Effector memory CD8-positive, alpha-beta T cell (primary cell): ENCODE data around the gene TARBP1.
A peak's percentile ranks its signal among the peaks of the same experiment; 100 is the strongest.
"Not testable (repeated sequence)": the region's sequence is repeated elsewhere in the genome, so short reads cannot be mapped to it uniquely, and the experiment has no call there.

Experiments
- ATAC-seq: fragments of 150-1000 bp; cut with Tn5 transposase; replicated peaks from 2 replicates; pipeline ENCODE4 v1.10.0; 2021; ENCODE audit warnings: mild to moderate bottlenecking, moderate library complexity
- DNase-seq, 3 experiments: peaks; one replicate each; pipeline ENCODE4 v3.0.0; 2021
- H3K27ac Mint-ChIP-seq, 2 donors: one replicate each; pipeline ENCODE4 v1.8.0; 2022; ENCODE audit warnings: mild to moderate bottlenecking in 2 of 2, mixed read lengths in 2 of 2, moderate library complexity in 2 of 2
- H3K27me3 Mint-ChIP-seq, 2 donors: one replicate each; pipeline ENCODE4 v1.8.0; 2022; ENCODE audit warnings: mixed read lengths in 2 of 2
- H3K36me3 Mint-ChIP-seq: one replicate; pipeline ENCODE4 v1.8.0; 2022; ENCODE audit warnings: mild to moderate bottlenecking, moderate library complexity, mixed read lengths; ENCODE audit not compliant: insufficient read depth
- H3K4me1 Mint-ChIP-seq, 2 donors: one replicate each; pipeline ENCODE4 v1.8.0; 2022; ENCODE audit warnings: low read depth in 2 of 2, mixed read lengths in 2 of 2
- H3K4me3 Mint-ChIP-seq, 2 donors: one replicate each; pipeline ENCODE4 v1.8.0; 2022; ENCODE audit warnings: mild to moderate bottlenecking in 2 of 2, mixed read lengths in 2 of 2, moderate library complexity in 2 of 2
- H3K9me3 Mint-ChIP-seq, 2 donors: one replicate each; pipeline ENCODE4 v1.8.0; 2022; ENCODE audit warnings: mixed read lengths in 2 of 2

TARBP1 gene

GRCh38 chr1:234517110-234517802 is 38.3 kb upstream of the TARBP1 start:
- H3K9me3 Mint-ChIP-seq: no peaks in the 10 kb centered on the region
- H3K4me3 Mint-ChIP-seq: no peak overlapping the region
- H3K4me1 Mint-ChIP-seq: no peaks in the 10 kb centered on the region
- ATAC-seq (no peak), DNase-seq (no peak)
- no peak overlapping the region for H3K27ac Mint-ChIP-seq
- no peaks in the 10 kb centered on the region for H3K36me3 Mint-ChIP-seq
- H3K27me3 Mint-ChIP-seq: peaks cover 10 to 26% of the 10 kb centered on the region in 2 donors

GRCh38 chr1:234515821-234516241 is 36.9 kb upstream of the TARBP1 start:
- Mint-ChIP-seq H3K9me3 (no peaks in the 10 kb centered on the region), H3K27me3 (peaks cover 10 to 33% of the 10 kb centered on the region in 2 donors), H3K36me3 (no peaks in the 10 kb centered on the region), H3K27ac (no peak overlapping the region), H3K4me1 (no peaks in the 10 kb centered on the region), H3K4me3 (no peak overlapping the region)
- no peak for ATAC-seq
- DNase-seq: no peak

GRCh38 chr1:234515411-234515810 is 36.4 kb upstream of the TARBP1 start:
- no peak for DNase-seq
- no peak overlapping the region for H3K4me3 Mint-ChIP-seq
- no peak for ATAC-seq
- H3K9me3 Mint-ChIP-seq: no peaks in the 10 kb centered on the region
- no peaks in the 10 kb centered on the region for H3K36me3 Mint-ChIP-seq
- no peaks in the 10 kb centered on the region for H3K4me1 Mint-ChIP-seq
- no peak overlapping the region for H3K27ac Mint-ChIP-seq
- H3K27me3 Mint-ChIP-seq: peaks cover 10 to 29% of the 10 kb centered on the region in 2 donors

- Mint-ChIP-seq H3K9me3 (no peaks in the 10 kb centered on the region), H3K4me1 (no peaks in the 10 kb centered on the region)
These were observed 33.5 kb upstream of the TARBP1 start for GRCh38 chr1:234512451-234512861.

GRCh38 chr1:234509457-234510328 is 30.7 kb upstream of the TARBP1 start:
- no peaks in the 10 kb centered on the region for H3K9me3 Mint-ChIP-seq
- no peaks in the 10 kb centered on the region for H3K4me1 Mint-ChIP-seq
- no peak overlapping the region for H3K27ac Mint-ChIP-seq
- peaks cover 17 to 34% of the 10 kb centered on the region in 2 donors for H3K27me3 Mint-ChIP-seq
- ATAC-seq (no peak), DNase-seq (no peak)
- H3K4me3 Mint-ChIP-seq: no peak overlapping the region
- H3K36me3 Mint-ChIP-seq: no peaks in the 10 kb centered on the region

More at GRCh38 chr1:234512451-234512861, 33.5 kb upstream of the TARBP1 start:
- ATAC-seq (no peak), DNase-seq (no peak)
- Mint-ChIP-seq H3K27me3 (peaks cover 12 to 34% of the 10 kb centered on the region in 2 donors), H3K27ac (no peak overlapping the region), H3K4me3 (peak overlapping the region in 1 of 2 donors; percentile 49), H3K36me3 (no peaks in the 10 kb centered on the region)

GRCh38 chr1:234507626-234508387 is 28.8 kb upstream of the TARBP1 start:
- DNase-seq (no peak), ATAC-seq (no peak)
- Mint-ChIP-seq H3K36me3 (no peaks in the 10 kb centered on the region), H3K4me3 (no peak overlapping the region), H3K9me3 (no peaks in the 10 kb centered on the region), H3K27ac (no peak overlapping the region), H3K27me3 (peaks cover 17 to 33% of the 10 kb centered on the region in 2 donors), H3K4me1 (no peaks in the 10 kb centered on the region)

- H3K27ac Mint-ChIP-seq: no peak overlapping the region
These were observed 28.1 kb upstream of the TARBP1 start for GRCh38 chr1:234507089-234507488.

GRCh38 chr1:234505769-234506102 is 26.8 kb upstream of the TARBP1 start:
- no peak for DNase-seq
- no peaks in the 10 kb centered on the region for H3K4me1 Mint-ChIP-seq
- H3K36me3 Mint-ChIP-seq: peaks cover 4% of the 10 kb centered on the region
- no peak for ATAC-seq
- no peak overlapping the region for H3K27ac Mint-ChIP-seq
- no peak overlapping the region for H3K4me3 Mint-ChIP-seq
- H3K9me3 Mint-ChIP-seq: no peaks in the 10 kb centered on the region
- H3K27me3 Mint-ChIP-seq: peaks cover 17 to 20% of the 10 kb centered on the region in 2 donors

More at GRCh38 chr1:234507089-234507488, 28.1 kb upstream of the TARBP1 start:
- ATAC-seq: no peak
- no peak for DNase-seq
- peaks cover 17 to 26% of the 10 kb centered on the region in 2 donors for H3K27me3 Mint-ChIP-seq
- H3K4me3 Mint-ChIP-seq: no peak overlapping the region
- H3K36me3 Mint-ChIP-seq: no peaks in the 10 kb centered on the region
- no peaks in the 10 kb centered on the region for H3K4me1 Mint-ChIP-seq
- H3K9me3 Mint-ChIP-seq: no peaks in the 10 kb centered on the region

GRCh38 chr1:234504969-234505768 is 26.2 kb upstream of the TARBP1 start:
- Mint-ChIP-seq H3K4me1 (no peaks in the 10 kb centered on the region), H3K27ac (no peak overlapping the region), H3K36me3 (peaks cover 4% of the 10 kb centered on the region), H3K9me3 (no peaks in the 10 kb centered on the region), H3K27me3 (peaks cover 17 to 19% of the 10 kb centered on the region in 2 donors), H3K4me3 (no peak overlapping the region)
- DNase-seq: no peak
- ATAC-seq: no peak

- not testable (repeated sequence) for H3K9me3 Mint-ChIP-seq, H3K4me3 Mint-ChIP-seq, H3K27ac Mint-ChIP-seq, DNase-seq, H3K4me1 Mint-ChIP-seq, H3K36me3 Mint-ChIP-seq, ATAC-seq
- H3K27me3 Mint-ChIP-seq: peaks cover 11 to 13% of the 10 kb centered on the region in 2 donors
These were observed 25.3 kb upstream of the TARBP1 start for GRCh38 chr1:234504251-234504650.

- ATAC-seq (no peak), DNase-seq (no peak)
- H3K36me3 Mint-ChIP-seq: peaks cover 4% of the 10 kb centered on the region
- H3K4me3 Mint-ChIP-seq: no peak overlapping the region
- no peaks in the 10 kb centered on the region for H3K9me3 Mint-ChIP-seq
- H3K27ac Mint-ChIP-seq: no peak overlapping the region
- peaks cover 4 to 7% of the 10 kb centered on the region in 2 donors for H3K4me1 Mint-ChIP-seq
- H3K27me3 Mint-ChIP-seq: peaks cover 5 to 13% of the 10 kb centered on the region in 2 donors
These were observed 24.4 kb upstream of the TARBP1 start for GRCh38 chr1:234503193-234504050.

GRCh38 chr1:234502785-234503184 is 23.8 kb upstream of the TARBP1 start:
- no peaks in the 10 kb centered on the region for H3K9me3 Mint-ChIP-seq
- H3K27ac Mint-ChIP-seq: no peak overlapping the region
- ATAC-seq: no peak
- H3K27me3 Mint-ChIP-seq: peaks cover 5 to 18% of the 10 kb centered on the region in 2 donors
- DNase-seq: no peak
- H3K4me3 Mint-ChIP-seq: no peak overlapping the region
- peaks cover 4 to 7% of the 10 kb centered on the region in 2 donors for H3K4me1 Mint-ChIP-seq
- peaks cover 4% of the 10 kb centered on the region for H3K36me3 Mint-ChIP-seq
